ENCODE measurements around the gene PRKCG. TPM values are rescaled to one million over a fixed set of nuclear protein-coding genes. Genes with fewer than 3 reads are reported as not detected.

PRKCG gene
- total RNA-seq, 6 donors from 2014 or later = 0.17 to 1.0 (median 0.39) TPM; not detected in 3

GRCh38 chr19:53896682-53897081, 14.7 kb downstream of the PRKCG start:
- 45 to 52% methylated on average over 4 of the region's 4 CpGs for WGBS, 2 donors
- no peak overlapping the region for H3K4me3 ChIP-seq
- ATAC-seq (ENCODE audit: low FRiP score in 2 of 2) (no peak), DNase-seq (no peak)
- H3K9me3 ChIP-seq = no peaks in the 10 kb centered on the region
- H3K4me1 ChIP-seq = no peaks in the 10 kb centered on the region
- H3K27ac ChIP-seq = no peak overlapping the region
- TF ChIP-seq POLR2AphosphoS5 (IDR thresholded peaks at IDR 0.05) (no peak), EP300 (IDR thresholded peaks at IDR 0.05) (no peak), POLR2A (IDR thresholded peaks at IDR 0.05) (no peak)
- TF ChIP-seq, protein P1, sequence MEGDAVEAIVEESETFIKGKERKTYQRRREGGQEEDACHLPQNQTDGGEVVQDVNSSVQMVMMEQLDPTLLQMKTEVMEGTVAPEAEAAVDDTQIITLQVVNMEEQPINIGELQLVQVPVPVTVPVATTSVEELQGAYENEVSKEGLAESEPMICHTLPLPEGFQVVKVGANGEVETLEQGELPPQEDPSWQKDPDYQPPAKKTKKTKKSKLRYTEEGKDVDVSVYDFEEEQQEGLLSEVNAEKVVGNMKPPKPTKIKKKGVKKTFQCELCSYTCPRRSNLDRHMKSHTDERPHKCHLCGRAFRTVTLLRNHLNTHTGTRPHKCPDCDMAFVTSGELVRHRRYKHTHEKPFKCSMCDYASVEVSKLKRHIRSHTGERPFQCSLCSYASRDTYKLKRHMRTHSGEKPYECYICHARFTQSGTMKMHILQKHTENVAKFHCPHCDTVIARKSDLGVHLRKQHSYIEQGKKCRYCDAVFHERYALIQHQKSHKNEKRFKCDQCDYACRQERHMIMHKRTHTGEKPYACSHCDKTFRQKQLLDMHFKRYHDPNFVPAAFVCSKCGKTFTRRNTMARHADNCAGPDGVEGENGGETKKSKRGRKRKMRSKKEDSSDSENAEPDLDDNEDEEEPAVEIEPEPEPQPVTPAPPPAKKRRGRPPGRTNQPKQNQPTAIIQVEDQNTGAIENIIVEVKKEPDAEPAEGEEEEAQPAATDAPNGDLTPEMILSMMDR (IDR thresholded peaks at IDR 0.05) = no peak
- H3K27me3 ChIP-seq = peaks cover 0 to 7% (median 0%) of the 10 kb centered on the region in 4 donors
- H3K36me3 ChIP-seq = no peaks in the 10 kb centered on the region

- no peak overlapping the region for H3K27ac ChIP-seq
- H3K4me1 ChIP-seq = no peaks in the 10 kb centered on the region
- ATAC-seq (ENCODE audit: low FRiP score in 2 of 2) (no peak), DNase-seq (no peak)
- WGBS, 2 donors = 55 to 62% methylated on average over 4 of the region's 4 CpGs
- H3K36me3 ChIP-seq = no peaks in the 10 kb centered on the region
- TF ChIP-seq EP300 (IDR thresholded peaks at IDR 0.05) (no peak), POLR2AphosphoS5 (IDR thresholded peaks at IDR 0.05) (no peak)
- no peak overlapping the region for H3K4me3 ChIP-seq
- peaks cover 0 to 7% (median 0%) of the 10 kb centered on the region in 4 donors for H3K27me3 ChIP-seq
- no peaks in the 10 kb centered on the region for H3K9me3 ChIP-seq
Observed at GRCh38 chr19:53897459-53897858, 15.5 kb downstream of the PRKCG start.

DNA sequence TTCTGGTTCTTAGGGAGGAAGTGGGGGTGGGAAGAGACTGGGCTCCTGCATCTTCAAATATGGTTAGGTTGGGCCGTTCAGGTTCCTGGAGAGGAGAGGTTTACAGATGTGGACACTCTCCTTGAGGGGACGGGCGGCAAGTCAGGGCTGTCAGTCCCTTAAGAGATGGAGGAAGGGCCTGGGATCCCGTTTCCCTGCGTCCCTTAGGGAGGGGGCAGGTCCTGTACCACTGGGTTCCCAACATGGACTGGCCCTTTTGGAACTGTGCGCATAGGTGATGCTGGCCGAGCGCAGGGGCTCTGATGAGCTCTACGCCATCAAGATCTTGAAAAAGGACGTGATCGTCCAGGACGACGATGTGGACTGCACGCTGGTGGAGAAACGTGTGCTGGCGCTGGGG, 16.2 kb downstream of the PRKCG start:
- no peak overlapping the region for H3K27ac ChIP-seq
- no peak overlapping the region for H3K4me3 ChIP-seq
- H3K27me3 ChIP-seq = peaks cover 0 to 7% (median 0%) of the 10 kb centered on the region in 4 donors
- TF ChIP-seq POLR2A (IDR thresholded peaks at IDR 0.05) (no peak), POLR2AphosphoS5 (IDR thresholded peaks at IDR 0.05) (no peak), EP300 (IDR thresholded peaks at IDR 0.05) (no peak)
- TF ChIP-seq, protein P1 (IDR thresholded peaks at IDR 0.05) = no peak
- no peaks in the 10 kb centered on the region for H3K9me3 ChIP-seq
- no peaks in the 10 kb centered on the region for H3K36me3 ChIP-seq
- no peaks in the 10 kb centered on the region for H3K4me1 ChIP-seq
- WGBS, 2 donors = 5 to 12% methylated on average over 14 to 16 of the region's 16 CpGs
- no peak for DNase-seq
- no peak for ATAC-seq (ENCODE audit: low FRiP score in 2 of 2)

DNA sequence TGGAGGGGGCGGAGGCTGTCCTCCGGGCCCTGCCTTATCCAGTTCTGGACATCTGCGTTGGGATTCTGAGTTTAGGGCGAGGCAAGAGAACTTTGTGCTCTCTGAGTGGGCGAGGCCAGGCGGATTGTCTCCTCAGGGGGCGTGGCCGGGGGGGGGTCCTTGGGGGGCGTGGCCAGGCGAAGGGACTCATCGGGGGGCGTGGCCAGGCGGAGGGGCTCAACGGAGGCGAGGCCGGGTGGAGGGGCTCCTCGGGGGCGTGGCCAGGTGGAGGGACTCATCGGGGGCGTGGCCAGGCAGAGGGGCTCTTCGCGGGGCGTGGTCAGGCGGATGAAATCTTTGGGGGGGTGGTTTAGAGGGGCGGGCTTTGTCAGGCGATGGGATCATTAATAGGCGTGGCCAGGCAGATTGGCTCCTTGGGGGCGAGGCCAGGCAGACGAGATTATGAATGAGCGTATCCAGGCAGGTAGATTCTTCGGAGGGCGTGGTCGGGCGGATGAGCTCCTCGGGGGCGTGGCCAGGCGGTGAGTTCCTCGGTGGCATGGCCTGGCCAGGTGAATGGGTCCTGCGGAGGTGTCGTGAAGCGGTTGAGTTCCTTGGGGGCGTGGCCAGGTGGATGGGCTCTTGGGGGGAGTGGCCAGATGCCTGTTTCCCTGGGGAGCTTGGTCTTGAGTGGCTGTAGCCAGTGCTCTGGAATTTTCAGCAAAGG, 16.8 kb downstream of the PRKCG start:
- H3K4me1 ChIP-seq = no peaks in the 10 kb centered on the region
- no peak overlapping the region for H3K4me3 ChIP-seq
- H3K27ac ChIP-seq = no peak overlapping the region
- no peak for DNase-seq
- no peaks in the 10 kb centered on the region for H3K36me3 ChIP-seq
- no peak for ATAC-seq (ENCODE audit: low FRiP score in 2 of 2)
- H3K9me3 ChIP-seq = no peaks in the 10 kb centered on the region
- TF ChIP-seq, protein P1 (IDR thresholded peaks at IDR 0.05) = no peak
- no peak for TF ChIP-seq POLR2AphosphoS5 (IDR thresholded peaks at IDR 0.05)
- no peak for TF ChIP-seq EP300 (IDR thresholded peaks at IDR 0.05)
- TF ChIP-seq POLR2A (IDR thresholded peaks at IDR 0.05) = no peak
- WGBS, 2 donors = 5 to 9% methylated on average over 12 to 30 of the region's 42 CpGs
- peaks cover 0 to 7% (median 0%) of the 10 kb centered on the region in 4 donors for H3K27me3 ChIP-seq

GRCh38 chr19:53900191-53900860, 18.3 kb downstream of the PRKCG start:
- no peaks in the 10 kb centered on the region for H3K36me3 ChIP-seq
- H3K4me1 ChIP-seq = no peaks in the 10 kb centered on the region
- H3K27me3 ChIP-seq = peaks cover 0 to 7% (median 0%) of the 10 kb centered on the region in 4 donors
- no peak overlapping the region for H3K27ac ChIP-seq
- ATAC-seq (ENCODE audit: low FRiP score in 2 of 2) (no peak), DNase-seq (no peak)
- TF ChIP-seq EP300 (IDR thresholded peaks at IDR 0.05) (no peak), POLR2AphosphoS5 (IDR thresholded peaks at IDR 0.05) (no peak), POLR2A (IDR thresholded peaks at IDR 0.05) (no peak)
- TF ChIP-seq, protein P1 (IDR thresholded peaks at IDR 0.05) = no peak
- 90 to 94% methylated on average over 25 to 27 of the region's 27 CpGs for WGBS, 2 donors
- no peak overlapping the region for H3K4me3 ChIP-seq
- H3K9me3 ChIP-seq = no peaks in the 10 kb centered on the region
